Activated naive CD8-positive, alpha-beta T cell treated with anti-CD3 and anti-CD28 coated beads, Interleukin-2, amount 10 ng/mL, durations not matched to agents 7 days and 5 days (primary cell): ENCODE results near the gene COTL1. TPM values are rescaled to one million over a fixed set of nuclear protein-coding genes. Genes with fewer than 3 reads are reported as not detected.

ENCODE experiments used
- ATAC-seq: fragments of 150-1000 bp; cut with Tn5 transposase; one replicate; pipeline ENCODE4 v1.10.0; 2021; ENCODE audit warnings: low read depth, moderate library complexity
- POLR2A ChIA-PET: fragments of 350-600 bp; sonication (Branson Sonifier 250); formaldehyde crosslinking; loops from one replicate; lab custom pipeline; 2021; ENCODE audit warnings: antibody characterized with exemption; lab: Charles Lee
- DNase-seq: peaks from one replicate; pipeline ENCODE4 v3.0.0; 2021
- H3K27ac Mint-ChIP-seq: one replicate; pipeline ENCODE4 v1.8.0; 2022; ENCODE audit warnings: mild to moderate bottlenecking, mixed read lengths
- H3K27me3 Mint-ChIP-seq: one replicate; pipeline ENCODE4 v1.8.0; 2022; ENCODE audit warnings: mild to moderate bottlenecking, moderate library complexity, mixed read lengths
- H3K36me3 Mint-ChIP-seq: one replicate; pipeline ENCODE4 v1.8.0; 2021; ENCODE audit warnings: mild to moderate bottlenecking, mixed read lengths
- H3K4me1 Mint-ChIP-seq: one replicate; pipeline ENCODE4 v1.8.0; 2021; ENCODE audit warnings: mixed read lengths
- H3K4me3 Mint-ChIP-seq: one replicate; pipeline ENCODE4 v1.8.0; 2022; ENCODE audit warnings: mild to moderate bottlenecking, moderate library complexity, mixed read lengths
- H3K9me3 Mint-ChIP-seq: one replicate; pipeline ENCODE4 v1.8.0; 2021; ENCODE audit warnings: mixed read lengths
- total RNA-seq, 2 experiments: library from RNA; stranded (reverse); gene quantifications; one replicate each; pipeline ENCODE4 v1.2.3, GENCODE V29; 2021

Gene COTL1
- total RNA-seq, 2 experiments from 2014 or later, result 657 to 664 TPM

DNA sequence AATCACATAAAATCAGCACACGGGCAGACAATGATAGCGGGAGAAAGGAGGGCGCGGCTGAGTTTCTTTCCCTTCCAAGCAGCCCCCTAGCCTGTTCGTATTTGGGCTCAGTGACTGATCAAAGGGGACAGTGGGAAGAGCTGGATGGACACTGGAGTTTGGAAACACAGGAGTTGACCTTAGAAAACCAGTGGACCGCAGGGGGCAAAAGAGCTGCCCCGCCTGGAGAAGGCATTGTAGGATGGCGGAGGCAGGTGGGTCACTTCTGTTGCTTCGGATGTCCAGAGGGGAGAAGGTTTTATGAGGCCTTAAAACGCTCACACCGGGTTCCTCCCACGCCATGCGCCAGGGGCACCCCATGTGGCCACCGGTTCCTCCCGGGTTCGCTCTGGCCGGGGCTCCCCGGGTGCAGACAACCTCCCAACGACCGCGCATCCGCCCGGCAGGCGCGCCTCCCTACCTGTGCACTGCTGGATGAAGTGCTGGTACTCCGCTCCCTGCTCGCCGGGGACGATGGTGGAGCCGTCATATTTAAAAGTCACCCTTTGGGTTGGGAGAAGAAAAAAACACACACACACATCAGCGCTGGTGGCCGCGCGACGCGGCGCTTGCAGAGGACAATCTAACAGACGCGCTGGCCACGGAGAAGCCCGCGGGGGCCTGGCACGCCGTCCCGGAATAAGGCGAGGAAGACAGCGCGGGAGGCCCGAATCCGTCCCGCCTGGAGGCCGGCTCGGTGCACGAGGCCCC is 662 bp downstream of the COTL1 start:
- POLR2A ChIA-PET, result interaction anchor here (0.9 to 5.8 kb wide), 10 partner anchors 10 to 501 kb away, joined by 3 to 105 read pairs (median 9); partner anchors contain the start of gene MBTPS1
- DNase-seq (peak; percentile 76), ATAC-seq (peak; percentile 46)
- Mint-ChIP-seq H3K27ac (peak overlapping the region; percentile 87), H3K9me3 (no peaks in the 10 kb centered on the region), H3K36me3 (peaks cover 35% of the 10 kb centered on the region), H3K4me3 (peak overlapping the region; percentile 96), H3K4me1 (peaks cover 50% of the 10 kb centered on the region), H3K27me3 (peaks cover 1% of the 10 kb centered on the region)

DNA sequence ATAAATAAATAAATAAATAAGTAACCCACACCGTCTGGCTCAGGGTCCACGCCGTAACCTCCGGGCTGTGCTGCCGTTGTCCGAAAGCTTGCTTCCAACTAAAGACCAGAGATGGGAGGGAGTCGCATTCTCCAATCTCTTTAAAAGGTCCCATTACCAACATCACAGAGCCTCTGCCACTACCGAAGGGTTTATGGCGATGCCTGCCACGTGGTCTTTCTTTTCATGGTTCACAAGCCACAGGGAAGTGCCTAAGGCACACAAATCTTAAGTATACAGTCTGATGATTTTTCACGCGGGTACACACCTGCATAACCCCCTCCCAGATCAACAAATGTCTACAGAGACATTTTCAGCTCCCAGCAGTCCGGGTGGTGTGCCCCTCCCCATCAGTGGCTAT is 1.4 kb downstream of the COTL1 start:
- POLR2A ChIA-PET, result interaction anchor here (1.0 to 5.8 kb wide), 6 partner anchors 9 to 102 kb away, joined by 3 to 105 read pairs (median 20); no protein-coding TSS in a partner anchor
- Mint-ChIP-seq H3K36me3 (peaks cover 40% of the 10 kb centered on the region), H3K27me3 (peaks cover 1% of the 10 kb centered on the region), H3K4me3 (peak overlapping the region; percentile 96), H3K4me1 (peaks cover 55% of the 10 kb centered on the region), H3K27ac (peak overlapping the region; percentile 87), H3K9me3 (no peaks in the 10 kb centered on the region)
- ATAC-seq (no peak), DNase-seq (no peak)

- Mint-ChIP-seq H3K9me3 (peaks cover 2% of the 10 kb centered on the region), H3K4me1 (peaks cover 64% of the 10 kb centered on the region), H3K4me3 (peak overlapping the region; percentile 96), H3K27me3 (peaks cover 1% of the 10 kb centered on the region), H3K36me3 (peaks cover 53% of the 10 kb centered on the region), H3K27ac (peak overlapping the region; percentile 79)
- POLR2A ChIA-PET, result interaction anchor here (2.6 to 5.8 kb wide), 5 partner anchors 8 to 101 kb away, joined by 11 to 105 read pairs (median 21); no protein-coding TSS in a partner anchor
- DNase-seq (no peak), ATAC-seq (no peak)
These were observed 2.7 kb downstream of the COTL1 start for GRCh38 chr16:84614968-84615813.

DNA sequence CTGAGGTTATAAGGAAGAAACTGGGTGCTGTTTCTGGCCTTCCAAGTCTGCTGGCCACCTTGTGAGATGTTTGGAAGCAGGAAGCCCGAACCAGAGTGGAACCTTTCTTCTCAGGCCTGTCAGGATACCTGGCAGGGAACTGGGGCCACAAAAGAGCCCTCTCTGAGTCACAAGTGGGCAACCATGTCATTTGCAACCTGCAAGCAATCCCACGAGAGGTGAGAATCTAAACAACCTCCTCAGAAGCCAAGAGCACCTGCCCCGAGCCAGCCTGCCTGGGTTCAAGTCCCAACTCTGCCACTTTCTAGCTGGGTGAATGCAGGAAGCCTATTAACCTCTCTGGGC is 3.3 kb downstream of the COTL1 start:
- peaks cover 59% of the 10 kb centered on the region for H3K36me3 Mint-ChIP-seq
- DNase-seq (no peak), ATAC-seq (no peak)
- H3K27me3 Mint-ChIP-seq, result peaks cover 1% of the 10 kb centered on the region
- peak overlapping the region; percentile 96 for H3K4me3 Mint-ChIP-seq
- peak overlapping the region; percentile 79 for H3K27ac Mint-ChIP-seq
- H3K4me1 Mint-ChIP-seq, result peaks cover 70% of the 10 kb centered on the region
- peaks cover 2% of the 10 kb centered on the region for H3K9me3 Mint-ChIP-seq
- POLR2A ChIA-PET, result interaction anchor here (1.5 to 5.8 kb wide), 4 partner anchors 15 to 100 kb away, joined by 3 to 105 read pairs (median 50); no protein-coding TSS in a partner anchor

GRCh38 chr16:84614073-84614459 is 3.8 kb downstream of the COTL1 start:
- POLR2A ChIA-PET, result interaction anchor here (1.5 to 5.8 kb wide), 3 partner anchors 14 to 100 kb away, joined by 3 to 105 read pairs (median 20); no protein-coding TSS in a partner anchor
- Mint-ChIP-seq H3K9me3 (peaks cover 2% of the 10 kb centered on the region), H3K27me3 (peaks cover 1% of the 10 kb centered on the region)

DNA sequence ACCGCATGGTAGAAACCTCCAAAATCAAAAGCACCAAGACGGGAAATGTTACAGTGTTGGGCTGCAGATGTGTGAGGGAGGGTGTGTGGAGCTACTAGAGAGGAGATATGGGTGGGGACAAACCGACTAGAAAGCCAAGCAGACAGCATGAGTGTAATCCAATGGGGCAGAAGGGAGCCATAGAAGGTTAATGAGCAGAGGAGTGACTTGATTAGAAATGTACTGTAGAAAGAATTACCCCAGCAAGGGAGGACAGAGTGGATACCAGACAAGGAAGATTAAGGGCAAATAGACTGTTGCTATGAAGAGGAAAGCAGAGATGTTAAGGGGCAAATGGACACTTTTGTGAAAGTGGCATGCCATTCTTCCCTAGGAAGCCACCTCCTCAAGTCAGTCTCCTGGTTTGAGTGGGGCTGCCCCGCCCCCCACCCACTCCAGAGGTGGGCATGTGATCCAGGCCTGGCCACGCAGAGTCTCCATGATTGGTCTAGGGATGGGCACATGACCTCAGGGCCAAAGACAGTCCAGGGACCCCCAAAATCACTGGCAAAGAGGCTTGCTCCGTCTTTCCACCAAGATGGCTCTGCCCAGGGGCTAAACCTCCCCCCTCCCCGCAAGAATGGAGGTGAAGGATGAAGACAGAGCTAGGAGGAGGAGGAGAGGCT is 4.3 kb downstream of the COTL1 start:
- Mint-ChIP-seq H3K4me3 (peak overlapping the region; percentile 96), H3K27me3 (peaks cover 1% of the 10 kb centered on the region), H3K27ac (peak overlapping the region; percentile 79), H3K36me3 (peaks cover 65% of the 10 kb centered on the region), H3K4me1 (peaks cover 71% of the 10 kb centered on the region), H3K9me3 (peaks cover 2% of the 10 kb centered on the region)
- POLR2A ChIA-PET, result interaction anchor here (1.5 to 5.8 kb wide), 3 partner anchors 14 to 99 kb away, joined by 3 to 105 read pairs (median 20); no protein-coding TSS in a partner anchor
- ATAC-seq (no peak), DNase-seq (no peak)

More at GRCh38 chr16:84614073-84614459, 3.8 kb downstream of the COTL1 start:
- H3K27ac Mint-ChIP-seq, result peak overlapping the region; percentile 79
- DNase-seq, result no peak
- H3K4me3 Mint-ChIP-seq, result peak overlapping the region; percentile 96
- H3K36me3 Mint-ChIP-seq, result peaks cover 63% of the 10 kb centered on the region
- H3K4me1 Mint-ChIP-seq, result peaks cover 73% of the 10 kb centered on the region
- ATAC-seq, result no peak

GRCh38 chr16:84612686-84613085 is 5.2 kb downstream of the COTL1 start:
- Mint-ChIP-seq H3K4me3 (peak overlapping the region; percentile 96), H3K9me3 (peaks cover 2% of the 10 kb centered on the region), H3K4me1 (peaks cover 78% of the 10 kb centered on the region), H3K27ac (peak overlapping the region; percentile 69), H3K36me3 (peaks cover 69% of the 10 kb centered on the region), H3K27me3 (no peaks in the 10 kb centered on the region)
- ATAC-seq (no peak), DNase-seq (no peak)
- POLR2A ChIA-PET, result interaction anchor here (0.5 to 5.8 kb wide), 4 partner anchors 13 to 102 kb away, joined by 3 to 105 read pairs (median 8); no protein-coding TSS in a partner anchor

GRCh38 chr16:84611041-84611440 is 6.8 kb downstream of the COTL1 start:
- Mint-ChIP-seq H3K4me3 (peak overlapping the region; percentile 68), H3K4me1 (peaks cover 92% of the 10 kb centered on the region), H3K9me3 (peaks cover 2% of the 10 kb centered on the region), H3K27me3 (no peaks in the 10 kb centered on the region), H3K36me3 (peaks cover 74% of the 10 kb centered on the region), H3K27ac (peak overlapping the region; percentile 75)
- ATAC-seq (no peak), DNase-seq (no peak)
- POLR2A ChIA-PET, result interaction anchor here (1.2 to 2.5 kb wide), 4 partner anchors 9 to 59 kb away, joined by 4 to 10 read pairs (median 6); no protein-coding TSS in a partner anchor

GRCh38 chr16:84610376-84610775 is 7.5 kb downstream of the COTL1 start:
- Mint-ChIP-seq H3K27me3 (no peaks in the 10 kb centered on the region), H3K36me3 (peaks cover 74% of the 10 kb centered on the region), H3K9me3 (peaks cover 2% of the 10 kb centered on the region), H3K4me1 (peaks cover 91% of the 10 kb centered on the region), H3K27ac (peak overlapping the region; percentile 75), H3K4me3 (peak overlapping the region; percentile 68)
- ATAC-seq (no peak), DNase-seq (no peak)
- POLR2A ChIA-PET, result interaction anchor here (1.2 to 2.5 kb wide), 4 partner anchors 9 to 58 kb away, joined by 4 to 10 read pairs (median 6); no protein-coding TSS in a partner anchor

DNA sequence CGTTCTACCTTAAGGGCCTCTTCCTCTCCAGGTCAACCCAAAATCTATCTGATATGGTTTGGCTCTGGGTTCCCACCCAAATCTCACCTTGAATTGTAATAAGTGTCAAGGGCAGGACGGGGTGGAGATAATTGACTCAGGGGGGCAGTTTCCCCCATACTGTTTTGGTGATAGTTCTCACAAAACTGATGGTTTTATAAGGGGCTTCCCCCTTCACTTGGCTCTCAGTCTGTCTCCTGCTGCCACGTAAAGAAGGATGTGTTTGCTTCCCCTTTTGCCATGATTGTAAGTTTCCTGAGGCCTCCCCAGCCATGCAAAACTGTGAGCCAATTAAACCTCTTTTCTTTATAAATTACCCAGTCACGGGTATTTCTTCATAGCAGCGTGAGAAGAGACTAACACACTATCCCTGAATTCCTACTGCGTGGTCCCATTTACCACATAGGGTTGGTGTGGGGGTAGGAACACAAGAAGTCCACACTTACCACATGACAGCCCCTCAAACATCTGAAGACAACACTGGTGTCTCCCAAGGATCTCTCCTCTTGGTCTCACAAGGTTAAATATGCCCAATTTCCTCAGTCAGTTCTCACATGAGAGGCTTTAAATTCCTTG is 8.2 kb downstream of the COTL1 start:
- Mint-ChIP-seq H3K4me3 (peak overlapping the region; percentile 68), H3K9me3 (peaks cover 2% of the 10 kb centered on the region), H3K27ac (peak overlapping the region; percentile 75), H3K36me3 (peaks cover 72% of the 10 kb centered on the region), H3K27me3 (no peaks in the 10 kb centered on the region), H3K4me1 (peaks cover 89% of the 10 kb centered on the region)
- no peak for DNase-seq
- POLR2A ChIA-PET, result interaction anchor here (0.5 to 3.8 kb wide), 5 partner anchors 8 to 101 kb away, joined by 4 to 32 read pairs (median 5); no protein-coding TSS in a partner anchor
- no peak for ATAC-seq

- H3K9me3 Mint-ChIP-seq, result peaks cover 2% of the 10 kb centered on the region
- ATAC-seq (peak; percentile 57), DNase-seq (no peak)
- POLR2A ChIA-PET, result interaction anchor here (0.7 to 3.9 kb wide), 10 partner anchors 8 to 414 kb away, joined by 3 to 32 read pairs (median 6); partner anchors contain the start of gene COTL1
- peaks cover 80% of the 10 kb centered on the region for H3K4me1 Mint-ChIP-seq
- peak overlapping the region; percentile 75 for H3K27ac Mint-ChIP-seq
- peak overlapping the region; percentile 68 for H3K4me3 Mint-ChIP-seq
- H3K36me3 Mint-ChIP-seq, result peaks cover 68% of the 10 kb centered on the region
- no peaks in the 10 kb centered on the region for H3K27me3 Mint-ChIP-seq
These were observed 9.6 kb downstream of the COTL1 start for GRCh38 chr16:84608282-84608681.

DNA sequence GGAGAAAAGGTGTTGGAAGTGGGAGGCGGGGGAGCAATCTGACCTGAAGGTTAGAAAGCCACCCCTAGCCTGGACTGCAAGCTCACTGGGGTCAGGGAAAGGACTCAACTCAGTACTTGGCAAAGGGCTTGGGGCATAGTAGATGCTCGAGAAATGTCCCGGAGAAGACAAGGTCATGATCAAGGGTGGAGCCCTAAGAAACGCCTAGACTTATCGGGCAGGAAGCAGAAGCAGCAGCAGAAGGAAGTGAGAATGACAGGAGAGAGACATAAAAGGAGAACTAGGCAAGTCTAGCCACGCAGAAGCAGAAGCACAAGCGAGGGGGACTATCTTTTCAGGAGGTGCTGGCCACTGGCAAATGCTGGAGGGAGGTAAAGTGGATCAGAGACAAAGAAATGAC is 10.2 kb downstream of the COTL1 start:
- Mint-ChIP-seq H3K27me3 (no peaks in the 10 kb centered on the region), H3K27ac (peak overlapping the region; percentile 75), H3K36me3 (peaks cover 69% of the 10 kb centered on the region), H3K9me3 (peaks cover 2% of the 10 kb centered on the region), H3K4me1 (peaks cover 80% of the 10 kb centered on the region), H3K4me3 (peak overlapping the region; percentile 68)
- POLR2A ChIA-PET, result interaction anchor here (0.6 to 3.9 kb wide), 8 partner anchors 9 to 413 kb away, joined by 3 to 32 read pairs (median 4); partner anchors contain the start of gene COTL1
- ATAC-seq (peak; percentile 55), DNase-seq (no peak)
